ENCODE data around the gene TAB2. TPM values are rescaled to one million over a fixed set of nuclear protein-coding genes. Genes with fewer than 3 reads are reported as not detected.
"Not testable (repeated sequence)": the region's sequence is repeated elsewhere in the genome, so short reads cannot be mapped to it uniquely, and the experiment has no call there.

The TAB2 gene
- total RNA-seq, 1 donor from 2014 or later: 15.0 TPM

DNA sequence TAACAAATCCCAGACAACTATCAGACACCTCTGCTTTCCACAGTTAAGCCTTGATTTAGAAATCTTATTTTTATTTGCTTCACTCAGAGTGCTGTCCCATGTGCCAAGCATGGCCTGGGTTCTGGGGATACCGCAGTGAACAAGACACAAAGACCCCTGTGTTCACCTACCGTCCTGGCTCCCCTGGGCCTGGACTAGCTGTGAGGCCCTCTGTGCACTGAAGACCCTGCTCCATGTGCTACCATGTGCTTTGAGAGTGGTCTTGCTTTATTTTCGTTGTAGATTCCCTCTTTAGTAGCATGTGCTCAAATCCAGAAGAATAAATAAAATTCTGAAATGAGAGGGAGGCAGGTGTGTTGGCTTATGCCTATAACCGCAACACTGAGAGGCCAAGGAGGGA, 105.1 kb downstream of the TAB2 start:
- no peak for DNase-seq

DNA sequence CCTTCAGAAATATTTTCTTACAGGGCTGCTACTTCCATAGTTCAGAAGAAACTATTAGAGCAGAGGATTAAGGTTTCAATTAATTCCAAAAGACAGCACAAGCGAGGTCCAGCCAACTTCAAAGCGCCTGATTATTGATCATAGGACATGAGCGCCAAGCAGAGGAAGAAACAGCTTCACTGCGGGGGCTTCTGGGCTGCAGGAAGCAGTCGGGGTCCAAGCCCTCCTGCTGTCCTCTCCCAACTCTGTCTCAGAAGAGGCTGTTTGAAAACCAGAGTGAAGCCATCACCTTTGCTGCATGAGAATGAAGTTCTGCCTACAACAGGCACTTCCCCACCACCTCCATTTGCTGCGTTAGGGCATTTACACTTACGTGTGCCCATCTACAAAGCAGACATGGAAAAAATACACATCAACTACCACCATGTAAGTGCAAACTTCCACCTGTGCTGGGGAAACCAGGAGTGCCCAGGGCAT, 106.5 kb downstream of the TAB2 start:
- no peak for DNase-seq

DNA sequence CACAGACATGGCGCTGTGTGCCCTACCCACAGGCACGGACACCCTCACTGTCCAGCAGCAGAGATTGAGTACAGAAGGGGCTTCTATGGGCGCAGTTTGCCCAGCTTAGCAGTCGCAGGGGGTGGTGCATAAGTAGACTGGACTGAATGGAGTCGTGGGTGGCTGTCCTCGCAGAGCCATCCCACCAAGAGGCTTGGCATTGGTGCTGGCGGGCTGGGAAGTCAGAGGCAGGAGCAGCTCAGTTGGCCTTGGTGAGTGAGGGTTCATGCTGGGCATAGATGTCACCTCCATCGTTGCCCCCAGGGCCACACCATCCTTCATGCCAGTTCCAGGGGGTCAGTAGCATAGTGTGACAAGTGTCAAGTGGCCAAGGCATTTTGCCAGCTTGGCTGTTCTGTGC, 107.7 kb downstream of the TAB2 start:
- DNase-seq: no peak

DNA sequence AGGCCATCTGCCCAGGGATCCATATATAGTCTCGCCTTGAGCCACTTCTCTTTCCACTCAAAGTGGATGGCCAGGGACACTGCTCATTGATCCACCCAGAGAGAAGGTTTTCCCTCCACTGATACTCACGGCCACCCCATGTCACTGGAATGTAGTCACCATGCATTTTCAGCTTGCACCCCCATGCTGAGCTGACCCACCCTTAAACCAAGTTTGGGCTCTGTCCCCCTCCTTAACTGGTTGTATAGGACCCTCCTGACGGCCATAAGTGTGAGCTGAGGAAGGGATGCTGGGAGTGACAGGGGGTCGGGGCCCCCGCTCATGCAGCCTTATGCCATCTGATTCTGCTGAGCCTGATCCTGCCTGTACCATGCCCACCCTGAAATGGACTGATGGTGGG, 108.2 kb downstream of the TAB2 start:
- DNase-seq: no peak

DNA sequence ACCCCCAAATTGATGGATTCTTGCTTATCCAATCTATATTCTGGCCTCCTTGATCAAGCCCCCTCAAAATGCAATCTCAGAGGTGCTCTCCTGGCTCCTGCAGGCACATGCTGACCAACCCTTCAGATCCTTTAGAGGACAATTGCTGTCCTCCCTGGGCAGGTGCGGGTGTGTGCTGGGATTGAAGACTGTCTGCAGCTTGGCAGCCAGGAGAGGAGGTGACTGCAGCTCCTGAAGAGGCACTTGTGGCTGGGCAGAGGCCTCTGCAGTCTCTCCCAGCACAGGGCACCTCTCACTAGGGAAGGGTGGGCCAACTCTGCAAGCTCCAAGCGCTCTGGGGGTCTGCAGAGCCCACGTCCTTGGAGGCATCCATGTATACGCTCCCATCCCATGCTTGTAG, 111.1 kb downstream of the TAB2 start:
- no peak for DNase-seq

DNA sequence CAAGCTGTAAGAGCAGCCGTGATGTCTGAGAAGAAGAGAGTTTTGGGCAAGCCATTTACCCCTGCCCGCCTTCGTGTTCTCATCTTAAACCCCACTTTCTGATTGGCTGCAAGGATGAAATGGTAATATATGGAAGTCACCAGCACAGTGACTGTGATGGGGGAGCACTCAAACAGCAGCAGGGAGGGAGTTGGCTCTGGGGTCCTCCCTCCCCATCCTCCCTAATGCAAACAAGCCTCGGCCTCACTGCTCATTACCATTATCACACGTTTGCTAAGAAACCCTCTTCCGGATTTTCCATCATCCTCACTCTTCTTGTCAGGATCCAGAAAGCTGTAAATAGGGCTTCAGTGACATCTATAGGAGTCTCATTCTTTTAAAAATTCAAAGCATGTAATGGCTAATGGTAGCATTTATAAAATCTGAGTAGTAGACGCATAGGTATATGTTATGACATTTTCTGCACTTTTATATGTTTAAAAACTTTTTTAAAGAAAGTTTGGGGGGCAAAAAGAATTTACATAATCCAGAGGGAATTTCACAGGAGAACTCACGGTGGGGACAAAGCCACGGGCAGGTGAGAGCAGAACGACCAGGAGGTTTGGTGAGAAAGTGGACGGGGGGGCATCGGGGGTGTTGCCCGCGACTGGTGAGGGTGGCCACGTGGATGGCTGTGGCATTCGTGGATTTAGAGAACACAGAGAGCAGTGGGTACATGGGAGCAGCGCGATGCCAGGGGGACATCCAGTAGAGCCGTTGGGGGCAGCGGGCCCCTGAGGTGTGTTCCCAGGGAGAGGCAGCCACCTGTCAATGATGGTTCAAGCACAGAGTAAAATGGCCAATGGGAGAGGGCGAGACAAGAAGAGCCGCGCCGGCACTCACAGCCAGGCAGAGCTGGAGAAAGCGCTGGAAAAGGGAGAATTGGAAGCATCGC, 112.2 kb downstream of the TAB2 start:
- DNase-seq: no peak

DNA sequence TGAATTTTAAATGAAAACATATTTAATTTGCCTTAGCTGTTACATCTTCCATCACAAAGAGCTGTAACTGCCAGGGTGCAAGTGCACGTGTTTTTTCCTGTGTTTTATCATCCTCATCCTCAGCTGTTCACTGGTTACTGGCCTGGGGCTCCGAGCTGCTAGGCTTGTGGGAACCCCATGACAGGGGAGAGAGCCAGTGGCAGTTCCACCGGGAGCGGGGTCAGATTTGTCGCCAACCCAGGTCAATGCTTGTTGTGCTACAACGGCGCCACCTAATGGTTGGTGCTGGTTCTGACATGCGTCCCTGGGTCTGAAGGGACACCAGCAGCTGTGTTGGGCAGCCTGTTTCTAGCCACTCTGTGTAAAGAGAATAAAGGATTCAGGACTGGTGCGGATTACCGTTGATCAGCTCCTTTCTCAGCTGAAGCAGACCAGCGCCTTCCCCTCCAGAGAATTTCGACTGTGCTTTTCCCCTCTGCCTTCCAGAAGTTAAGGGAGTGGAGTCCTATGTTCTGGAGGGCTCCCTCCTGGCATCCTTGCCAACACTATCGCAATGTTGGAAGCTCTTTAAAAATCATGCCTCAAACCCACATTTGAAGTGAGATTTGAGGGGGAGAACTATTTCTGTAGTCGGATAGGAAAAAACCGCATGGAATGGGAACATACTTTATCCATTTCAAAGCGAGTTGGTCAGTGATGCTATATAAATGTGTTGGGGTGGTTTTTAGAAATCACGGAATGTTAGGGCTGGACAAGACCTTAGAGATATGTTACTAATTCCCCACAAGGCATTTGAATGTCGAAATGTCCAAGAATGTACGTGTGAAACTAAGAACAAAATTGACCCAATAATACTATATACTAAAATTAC, 114.6 kb downstream of the TAB2 start:
- peak; percentile 91 for DNase-seq

DNA sequence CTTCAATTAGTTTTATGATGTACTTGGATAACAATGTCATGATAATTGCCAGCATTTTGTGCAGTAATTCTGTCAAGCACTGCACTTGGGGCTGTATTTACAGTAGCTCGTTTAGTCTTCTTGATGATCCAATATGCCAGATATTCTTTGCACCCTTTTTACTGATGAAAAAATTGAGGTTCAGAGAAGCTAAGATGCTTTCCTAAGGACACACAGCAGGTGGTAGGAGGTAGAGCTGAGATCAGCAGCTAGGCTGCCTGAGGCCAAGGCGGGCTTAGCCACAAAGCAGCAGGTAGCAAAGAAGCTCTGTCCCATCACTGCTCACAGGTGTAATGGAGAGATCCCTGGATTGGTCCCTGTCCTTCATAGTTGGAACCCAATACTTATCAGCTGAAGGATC, 115.9 kb downstream of the TAB2 start:
- DNase-seq: no peak

DNA sequence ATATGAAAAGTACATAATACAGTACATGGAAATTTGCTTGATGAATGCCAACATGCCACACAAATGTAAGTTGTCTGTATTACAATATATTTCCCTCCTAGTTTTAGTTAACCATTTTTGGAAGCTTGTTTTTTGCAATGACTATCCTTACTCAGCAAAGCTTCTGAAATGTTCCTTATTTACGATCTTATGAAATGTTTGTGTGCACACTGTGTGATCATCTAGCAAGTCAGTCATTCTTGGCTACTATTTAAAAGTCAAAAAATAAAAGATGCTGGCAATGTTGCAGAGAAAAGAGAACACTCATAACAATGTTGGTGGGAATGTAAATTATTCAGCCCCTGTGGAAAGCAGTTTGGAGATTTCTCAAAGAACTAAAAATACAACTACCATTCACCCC, 116.4 kb downstream of the TAB2 start:
- DNase-seq: no peak

DNA sequence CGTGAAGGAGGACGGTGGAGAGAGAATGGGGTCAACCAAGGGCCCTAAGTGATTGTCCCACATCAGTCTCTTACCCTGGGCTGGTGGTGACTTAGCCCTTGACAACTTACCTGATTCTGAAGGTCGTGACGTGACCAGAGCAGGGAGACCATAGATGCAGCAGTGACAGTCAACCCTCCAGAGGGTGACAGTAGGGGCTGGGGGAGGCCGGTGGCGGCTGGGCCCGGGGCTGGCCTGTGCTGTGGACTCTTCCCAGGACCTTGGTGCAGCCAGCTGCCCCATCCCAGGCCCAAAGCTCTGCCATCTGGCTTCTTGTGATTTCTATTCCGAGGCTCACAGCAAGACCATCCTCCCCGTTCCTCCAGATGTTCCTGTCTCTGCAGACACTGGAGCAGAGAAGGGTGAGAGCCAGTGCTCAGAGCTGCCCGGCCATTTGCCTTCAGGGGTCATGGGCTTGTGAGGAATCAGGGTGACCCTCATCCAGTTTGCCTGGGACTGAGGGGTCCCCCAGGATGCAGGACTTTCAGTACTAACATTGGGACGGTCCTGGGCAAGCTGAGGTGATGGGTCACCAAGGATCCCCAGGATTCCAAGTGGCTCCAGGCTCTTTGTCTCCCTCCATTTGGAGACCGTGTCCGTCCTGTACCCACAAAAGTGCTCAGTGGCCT, 118.5 kb downstream of the TAB2 start:
- DNase-seq: no peak

DNA sequence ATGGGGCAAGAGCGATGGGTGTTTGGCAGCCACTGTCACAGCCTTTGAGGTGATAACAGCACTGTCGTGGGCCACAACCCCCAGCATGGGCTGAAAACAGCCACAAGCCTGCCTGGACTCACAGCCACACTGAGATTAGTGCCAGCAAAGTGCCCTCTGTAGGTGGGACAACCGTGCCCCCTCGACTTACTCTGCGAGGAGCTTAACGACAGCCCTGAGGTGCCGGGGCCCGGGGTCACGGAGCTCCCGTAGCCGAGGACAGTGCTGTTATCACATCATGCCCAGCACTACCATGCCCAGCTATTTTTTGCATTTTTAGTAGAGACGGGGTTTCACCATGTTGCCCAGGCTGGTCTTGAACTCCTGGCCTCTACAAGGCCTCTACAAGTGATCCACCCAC, 119.1 kb downstream of the TAB2 start:
- no peak for DNase-seq

DNA sequence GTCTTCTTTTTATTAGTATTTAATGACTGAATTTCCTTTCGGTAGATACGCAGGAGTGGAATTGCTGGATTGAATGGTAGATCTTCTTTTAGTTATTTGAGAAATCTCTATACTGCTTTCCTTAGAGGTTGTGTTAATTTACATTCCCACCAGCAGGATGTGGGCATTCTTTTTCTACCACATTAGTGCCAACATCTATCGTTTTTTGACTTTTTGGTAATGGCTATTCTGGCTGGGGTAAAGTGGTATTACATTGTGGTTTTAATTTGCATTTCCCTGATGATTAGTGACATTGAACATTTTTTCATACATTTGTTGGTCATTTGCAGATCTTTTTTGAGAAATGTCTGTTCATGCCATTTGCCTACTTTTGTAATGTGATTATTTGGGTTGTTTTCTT, 119.7 kb downstream of the TAB2 start:
- no peak for DNase-seq

DNA sequence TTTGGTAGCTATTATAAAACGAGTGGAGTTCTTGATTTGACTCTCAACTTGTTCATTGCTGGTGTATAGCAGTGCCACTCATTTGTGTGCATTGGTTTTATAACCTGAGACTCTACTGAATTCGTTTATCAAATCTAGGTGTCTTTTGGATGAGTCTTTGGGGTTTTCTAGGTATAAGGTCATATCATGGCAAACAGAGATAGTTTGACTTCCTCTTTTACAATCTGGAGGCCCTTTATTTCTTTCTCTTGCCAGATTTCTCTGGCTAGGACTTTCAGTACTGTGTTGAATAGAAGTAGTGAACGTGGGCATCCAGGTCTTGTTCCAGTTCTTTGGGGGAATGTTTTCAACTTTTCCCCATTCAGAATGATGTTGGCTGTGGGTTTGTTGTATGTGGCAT, 121.3 kb downstream of the TAB2 start:
- DNase-seq: no peak

DNA sequence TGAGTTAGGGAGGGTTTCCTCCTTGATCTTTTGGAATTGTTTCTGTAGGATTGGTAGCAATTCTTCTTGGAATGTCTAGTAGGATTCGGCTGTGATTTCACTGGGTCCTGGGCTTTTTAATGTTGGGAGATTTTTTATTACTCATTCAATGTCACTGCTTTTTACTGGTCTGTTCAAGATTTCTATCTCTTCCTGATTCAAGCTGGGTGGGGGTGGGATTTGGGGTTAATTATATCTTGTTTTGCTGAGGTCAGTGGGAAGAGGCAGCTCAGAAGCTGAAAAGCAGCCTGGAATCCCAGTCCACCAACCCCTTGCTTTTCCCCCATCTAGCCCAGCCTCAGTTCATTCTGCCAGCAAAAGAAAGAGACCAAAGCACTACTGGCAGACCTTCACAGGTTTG, 122.1 kb downstream of the TAB2 start:
- no peak for DNase-seq

DNA sequence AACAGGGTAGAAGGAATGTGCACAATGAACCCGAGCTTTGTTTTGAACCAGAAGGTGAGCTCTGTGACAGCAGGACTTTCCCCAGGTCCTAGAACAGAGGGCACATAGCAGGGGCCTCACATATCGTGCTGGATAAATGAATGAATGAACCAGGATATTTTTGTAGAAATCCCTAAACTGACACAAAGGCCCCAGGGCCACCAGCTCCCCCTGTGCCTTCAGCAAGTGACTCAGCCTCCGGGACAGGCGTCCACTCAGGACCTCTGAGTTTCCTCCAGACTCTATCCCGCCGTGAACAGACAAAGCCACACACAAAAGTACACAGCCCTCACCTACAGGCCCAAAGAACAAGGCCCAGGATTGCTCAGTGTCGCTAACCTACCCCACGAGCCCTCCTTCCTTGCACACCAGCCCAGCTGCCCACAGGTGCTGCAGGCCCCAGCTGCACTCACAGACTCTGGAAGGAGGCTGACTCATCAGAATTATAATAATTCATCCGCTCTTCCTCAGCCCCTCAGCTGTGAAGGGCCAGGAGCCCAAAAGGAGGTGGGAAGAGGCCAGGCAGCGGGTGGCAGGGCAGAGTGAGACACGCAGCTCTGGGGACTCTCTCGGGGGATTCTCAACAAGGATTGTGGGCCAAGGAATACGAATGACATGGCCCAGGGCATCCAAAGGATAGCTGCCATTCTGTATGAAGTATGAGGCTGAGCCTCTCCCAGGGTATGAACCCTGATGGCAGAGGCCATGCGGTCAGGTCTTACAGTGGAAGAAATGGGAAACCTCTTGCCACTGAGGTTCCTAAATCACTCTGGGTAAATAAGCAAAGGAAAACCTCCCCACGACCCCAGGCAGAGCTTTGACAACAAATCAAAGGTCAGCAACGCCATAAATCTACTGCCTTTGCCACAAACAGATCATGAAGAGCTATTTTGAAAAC, 123.5 kb downstream of the TAB2 start:
- DNase-seq: no peak

DNA sequence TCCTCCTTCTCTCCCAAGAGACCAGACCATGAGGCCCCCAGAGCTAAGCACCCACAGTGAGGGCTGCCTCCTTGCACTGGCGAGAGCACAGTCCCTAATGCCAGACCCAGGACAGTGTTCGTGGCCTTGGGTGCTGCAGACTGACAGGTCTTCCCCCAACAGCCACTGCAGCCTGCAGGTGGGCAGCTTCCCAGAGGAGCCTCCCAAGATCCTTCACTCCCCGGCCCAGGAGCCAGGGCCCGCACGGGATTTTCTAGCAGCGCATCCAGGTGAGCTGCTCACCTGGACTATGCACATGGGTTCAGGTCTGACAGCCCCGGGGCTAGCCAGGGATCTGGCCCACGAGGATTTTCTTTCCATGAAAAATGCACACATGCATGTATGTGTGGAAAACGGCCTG, 124.2 kb downstream of the TAB2 start:
- DNase-seq: no peak

DNA sequence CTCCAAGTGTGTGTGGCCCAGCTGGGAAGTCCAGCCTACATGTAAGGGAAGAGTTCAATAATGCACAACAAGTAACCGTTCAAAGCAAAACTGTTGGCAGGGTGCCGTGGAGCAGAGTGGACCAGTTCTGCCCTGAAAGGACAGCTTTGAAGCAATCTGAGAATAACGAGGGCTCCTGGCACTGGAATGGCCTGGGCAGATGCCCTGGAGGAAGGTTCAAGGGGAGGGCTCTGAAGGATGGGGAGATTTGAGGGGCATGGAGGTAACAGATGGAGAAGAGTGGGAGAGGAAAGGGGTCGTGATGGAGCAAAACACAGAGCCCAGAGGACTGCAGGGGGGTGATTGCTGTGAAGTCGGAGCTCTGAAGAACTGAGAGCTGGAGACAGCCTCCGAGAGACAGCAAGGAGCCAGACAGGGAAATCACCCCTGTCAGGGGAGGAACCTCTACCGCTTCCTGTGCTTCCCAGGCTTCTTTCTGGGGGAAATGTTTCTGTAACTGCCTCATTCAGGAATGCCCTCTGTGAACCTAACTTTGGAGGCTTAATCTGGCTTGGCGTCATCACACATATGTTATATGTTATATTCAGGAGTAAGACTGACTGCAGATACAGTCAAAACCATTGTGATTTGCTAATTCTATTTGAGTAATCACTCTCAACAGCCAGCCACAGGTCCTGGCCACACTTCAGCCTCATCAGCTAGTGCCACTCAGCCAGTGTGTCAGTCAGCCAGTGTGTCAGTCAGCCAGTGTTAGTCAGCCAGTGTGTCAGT, 126.1 kb downstream of the TAB2 start:
- DNase-seq: peak; percentile 25

DNA sequence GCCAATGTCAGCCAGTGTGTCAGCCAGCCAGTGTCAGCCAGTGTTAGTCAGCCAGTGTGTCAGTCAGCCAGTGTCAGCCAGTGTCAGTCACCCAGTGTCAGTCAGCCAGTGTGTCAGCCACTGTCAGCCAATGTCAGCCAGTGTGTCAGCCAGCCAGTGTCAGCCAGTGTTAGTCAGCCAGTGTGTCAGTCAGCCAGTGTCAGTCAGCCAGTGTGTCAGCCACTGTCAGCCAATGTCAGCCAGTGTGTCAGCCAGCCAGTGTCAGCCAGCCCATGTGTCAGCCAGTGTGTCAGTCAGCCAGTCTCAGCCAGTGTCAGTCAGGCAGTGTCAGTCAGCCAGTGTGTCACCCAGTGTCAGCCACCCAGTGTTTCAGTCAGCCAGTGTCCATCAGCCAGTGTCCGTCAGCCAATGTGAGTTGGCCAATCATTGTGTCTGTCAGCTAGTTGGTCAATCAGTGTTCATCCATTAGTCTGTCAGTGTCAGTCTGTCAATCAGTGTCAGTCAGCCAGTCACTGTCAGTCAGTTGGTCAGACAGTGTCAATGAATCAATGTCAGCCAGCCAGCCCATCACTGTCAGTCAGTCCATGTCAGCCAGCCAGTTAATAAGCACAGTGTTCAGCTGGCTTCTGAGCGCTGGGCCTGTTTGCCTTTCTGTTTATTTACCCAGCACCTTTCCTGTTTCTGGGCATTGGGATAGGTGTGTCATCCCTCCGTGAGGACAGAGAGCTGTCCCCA, 127.0 kb downstream of the TAB2 start:
- not testable (repeated sequence) for DNase-seq

DNA sequence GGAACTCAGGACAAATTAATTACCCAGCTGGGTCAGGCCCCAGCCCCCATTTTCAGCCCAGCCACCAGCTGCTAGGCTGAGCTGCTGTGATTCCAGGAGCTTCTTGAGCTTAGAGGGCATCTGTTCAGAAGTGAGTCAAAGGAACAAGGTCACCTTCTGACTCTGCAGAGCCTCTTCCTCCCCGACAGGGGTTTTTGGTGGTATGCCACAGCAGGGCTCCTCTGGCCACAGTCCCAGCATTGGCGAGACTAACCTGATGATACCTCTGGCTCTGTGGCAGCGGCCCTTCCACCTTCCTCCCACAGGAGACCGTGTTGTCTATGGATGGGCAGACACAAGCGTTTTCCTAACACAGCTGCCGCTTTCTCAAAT, 127.6 kb downstream of the TAB2 start:
- no peak for DNase-seq

DNA sequence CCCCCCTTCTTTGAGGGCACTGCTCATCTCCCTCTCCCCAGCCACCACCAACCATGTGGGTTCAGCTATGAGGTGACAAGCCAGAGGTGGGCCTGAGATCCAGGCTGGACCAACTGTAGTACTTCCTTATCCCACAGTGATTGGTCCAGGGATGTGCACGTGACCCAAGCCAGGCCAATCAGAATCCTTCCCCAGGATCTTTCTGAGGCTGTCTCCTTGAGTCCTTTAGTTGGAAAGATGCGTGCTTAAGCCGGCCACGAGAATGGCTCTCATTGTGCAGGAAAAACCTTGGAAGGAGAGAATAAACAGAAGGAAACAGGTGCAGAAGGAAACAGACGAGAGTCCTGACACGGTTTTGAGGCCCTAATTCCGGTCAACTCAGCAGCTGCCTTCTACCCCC, 128.1 kb downstream of the TAB2 start:
- DNase-seq: no peak
